Activated naive CD8-positive, alpha-beta T cell treated with anti-CD3 and anti-CD28 coated beads, Interleukin-2, amount 50 U/mL, for 24 hours (primary cell): ENCODE results near the gene TENM3.

ENCODE experiments used
- ATAC-seq: fragments of 150-1000 bp; cut with Tn5 transposase; one replicate; pipeline ENCODE4 v1.10.0; 2021
- DNase-seq: peaks from one replicate; pipeline ENCODE4 v3.0.0; 2021
- H3K27ac Mint-ChIP-seq: one replicate; pipeline ENCODE4 v1.8.0; 2021; ENCODE audit warnings: mild to moderate bottlenecking, mixed read lengths
- H3K27me3 Mint-ChIP-seq: one replicate; pipeline ENCODE4 v1.8.0; 2021; ENCODE audit warnings: mixed read lengths
- H3K36me3 Mint-ChIP-seq: one replicate; pipeline ENCODE4 v1.8.0; 2021; ENCODE audit warnings: low read depth, mixed read lengths
- H3K4me1 Mint-ChIP-seq: one replicate; pipeline ENCODE4 v1.8.0; 2021; ENCODE audit warnings: mixed read lengths
- H3K4me3 Mint-ChIP-seq: one replicate; pipeline ENCODE4 v1.8.0; 2021; ENCODE audit warnings: mild to moderate bottlenecking, moderate library complexity, mixed read lengths
- H3K9me3 Mint-ChIP-seq: one replicate; pipeline ENCODE4 v1.8.0; 2021; ENCODE audit warnings: mixed read lengths

The TENM3 gene

GRCh38 chr4:182786991-182787390 is 543.8 kb downstream of the TENM3 start:
- Mint-ChIP-seq H3K27me3 (peaks cover 2% of the 10 kb centered on the region), H3K4me3 (no peak overlapping the region), H3K4me1 (no peaks in the 10 kb centered on the region), H3K36me3 (no peaks in the 10 kb centered on the region), H3K9me3 (no peaks in the 10 kb centered on the region), H3K27ac (no peak overlapping the region)
- DNase-seq (no peak), ATAC-seq (no peak)

DNA sequence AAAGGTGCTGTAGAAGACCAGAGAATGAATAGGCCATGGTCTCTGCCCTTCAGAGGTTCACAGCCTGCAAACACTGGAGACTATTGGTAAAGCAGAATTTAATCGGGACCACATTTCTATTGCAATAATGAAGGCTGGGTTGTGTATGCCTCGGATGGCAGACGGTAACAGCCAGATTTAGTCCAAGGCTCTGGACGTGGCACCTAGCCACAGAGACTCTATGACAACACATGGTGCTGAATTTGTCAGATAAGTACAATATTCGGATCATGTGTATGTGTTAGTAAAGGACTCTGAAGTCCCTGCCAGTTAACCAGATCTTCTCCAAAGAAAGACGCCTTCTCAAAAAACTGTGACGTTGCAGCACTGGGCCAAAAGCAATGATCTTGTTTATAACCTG is 545.0 kb downstream of the TENM3 start:
- Mint-ChIP-seq H3K4me1 (no peaks in the 10 kb centered on the region), H3K9me3 (no peaks in the 10 kb centered on the region), H3K4me3 (no peak overlapping the region), H3K36me3 (no peaks in the 10 kb centered on the region), H3K27ac (no peak overlapping the region), H3K27me3 (peaks cover 6% of the 10 kb centered on the region)
- DNase-seq: no peak
- no peak for ATAC-seq

GRCh38 chr4:182789529-182789928 is 546.3 kb downstream of the TENM3 start:
- Mint-ChIP-seq H3K36me3 (no peaks in the 10 kb centered on the region), H3K4me1 (no peaks in the 10 kb centered on the region), H3K27me3 (peaks cover 6% of the 10 kb centered on the region), H3K4me3 (no peak overlapping the region), H3K9me3 (no peaks in the 10 kb centered on the region), H3K27ac (no peak overlapping the region)
- DNase-seq: no peak
- ATAC-seq: no peak

GRCh38 chr4:182795446-182796238 is 552.4 kb downstream of the TENM3 start:
- DNase-seq: no peak
- H3K36me3 Mint-ChIP-seq: no peaks in the 10 kb centered on the region
- no peaks in the 10 kb centered on the region for H3K4me1 Mint-ChIP-seq
- no peak for ATAC-seq
- H3K4me3 Mint-ChIP-seq: no peak overlapping the region
- no peaks in the 10 kb centered on the region for H3K9me3 Mint-ChIP-seq
- peaks cover 9% of the 10 kb centered on the region for H3K27me3 Mint-ChIP-seq
- H3K27ac Mint-ChIP-seq: no peak overlapping the region

DNA sequence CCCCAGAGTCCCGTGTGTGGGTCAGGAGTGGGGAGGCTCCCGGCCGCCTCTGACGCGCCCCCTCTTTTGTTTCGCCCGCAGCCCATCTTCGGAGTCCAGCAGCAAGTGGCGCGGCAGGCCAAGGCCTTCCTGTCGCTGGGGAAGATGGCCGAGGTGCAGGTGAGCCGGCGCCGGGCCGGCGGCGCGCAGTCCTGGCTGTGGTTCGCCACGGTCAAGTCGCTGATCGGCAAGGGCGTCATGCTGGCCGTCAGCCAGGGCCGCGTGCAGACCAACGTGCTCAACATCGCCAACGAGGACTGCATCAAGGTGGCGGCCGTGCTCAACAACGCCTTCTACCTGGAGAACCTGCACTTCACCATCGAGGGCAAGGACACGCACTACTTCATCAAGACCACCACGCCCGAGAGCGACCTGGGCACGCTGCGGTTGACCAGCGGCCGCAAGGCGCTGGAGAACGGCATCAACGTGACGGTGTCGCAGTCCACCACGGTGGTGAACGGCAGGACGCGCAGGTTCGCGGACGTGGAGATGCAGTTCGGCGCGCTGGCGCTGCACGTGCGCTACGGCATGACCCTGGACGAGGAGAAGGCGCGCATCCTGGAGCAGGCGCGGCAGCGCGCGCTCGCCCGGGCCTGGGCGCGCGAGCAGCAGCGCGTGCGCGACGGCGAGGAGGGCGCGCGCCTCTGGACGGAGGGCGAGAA is 556.5 kb downstream of the TENM3 start:
- ATAC-seq: no peak
- Mint-ChIP-seq H3K27me3 (peaks cover 5% of the 10 kb centered on the region), H3K27ac (no peak overlapping the region)

DNA sequence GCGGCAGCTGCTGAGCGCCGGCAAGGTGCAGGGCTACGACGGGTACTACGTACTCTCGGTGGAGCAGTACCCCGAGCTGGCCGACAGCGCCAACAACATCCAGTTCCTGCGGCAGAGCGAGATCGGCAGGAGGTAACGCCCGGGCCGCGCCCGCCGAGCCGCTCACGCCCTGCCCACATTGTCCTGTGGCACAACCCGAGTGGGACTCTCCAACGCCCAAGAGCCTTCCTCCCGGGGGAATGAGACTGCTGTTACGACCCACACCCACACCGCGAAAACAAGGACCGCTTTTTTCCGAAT is 557.0 kb downstream of the TENM3 start:
- DNase-seq: no peak
- peaks cover 5% of the 10 kb centered on the region for H3K27me3 Mint-ChIP-seq
- H3K9me3 Mint-ChIP-seq: no peaks in the 10 kb centered on the region
- H3K4me1 Mint-ChIP-seq: no peaks in the 10 kb centered on the region
- ATAC-seq: peak; percentile 24
- H3K36me3 Mint-ChIP-seq: no peaks in the 10 kb centered on the region
- H3K27ac Mint-ChIP-seq: no peak overlapping the region
- no peak overlapping the region for H3K4me3 Mint-ChIP-seq

More for the DNA sequence above, 556.5 kb downstream of the TENM3 start:
- no peaks in the 10 kb centered on the region for H3K36me3 Mint-ChIP-seq
- no peak for DNase-seq
- no peaks in the 10 kb centered on the region for H3K4me1 Mint-ChIP-seq
- no peaks in the 10 kb centered on the region for H3K9me3 Mint-ChIP-seq
- no peak overlapping the region for H3K4me3 Mint-ChIP-seq

DNA sequence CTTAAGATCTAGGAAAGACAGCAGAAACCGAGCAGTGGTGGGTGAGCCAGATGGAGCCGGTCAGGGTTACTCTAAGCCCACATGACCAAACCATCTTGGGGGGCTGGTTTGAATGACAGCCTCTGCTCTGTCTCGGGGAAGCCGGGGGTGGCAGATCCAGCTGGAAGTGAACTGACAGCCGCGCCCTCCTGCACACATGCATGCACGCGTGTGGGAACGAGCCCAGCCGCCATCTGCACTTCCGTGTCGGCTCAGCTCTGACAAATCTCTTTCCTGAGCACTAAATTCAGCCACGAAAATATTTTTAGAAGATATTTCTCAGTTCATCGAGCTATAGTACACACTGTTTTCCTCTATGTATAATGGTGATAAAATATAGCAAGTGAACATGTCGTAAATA is 558.4 kb downstream of the TENM3 start:
- no peak for ATAC-seq
- Mint-ChIP-seq H3K27me3 (peaks cover 11% of the 10 kb centered on the region), H3K4me1 (peaks cover 3% of the 10 kb centered on the region), H3K9me3 (no peaks in the 10 kb centered on the region), H3K4me3 (no peak overlapping the region), H3K36me3 (no peaks in the 10 kb centered on the region), H3K27ac (no peak overlapping the region)
- DNase-seq: no peak

- DNase-seq (no peak), ATAC-seq (no peak)
- peaks cover 5% of the 10 kb centered on the region for H3K4me1 Mint-ChIP-seq
- peaks cover 9% of the 10 kb centered on the region for H3K27me3 Mint-ChIP-seq
- no peaks in the 10 kb centered on the region for H3K9me3 Mint-ChIP-seq
- H3K4me3 Mint-ChIP-seq: no peak overlapping the region
- H3K36me3 Mint-ChIP-seq: no peaks in the 10 kb centered on the region
- H3K27ac Mint-ChIP-seq: no peak overlapping the region
Measured at GRCh38 chr4:182802621-182803020, 559.4 kb downstream of the TENM3 start.

DNA sequence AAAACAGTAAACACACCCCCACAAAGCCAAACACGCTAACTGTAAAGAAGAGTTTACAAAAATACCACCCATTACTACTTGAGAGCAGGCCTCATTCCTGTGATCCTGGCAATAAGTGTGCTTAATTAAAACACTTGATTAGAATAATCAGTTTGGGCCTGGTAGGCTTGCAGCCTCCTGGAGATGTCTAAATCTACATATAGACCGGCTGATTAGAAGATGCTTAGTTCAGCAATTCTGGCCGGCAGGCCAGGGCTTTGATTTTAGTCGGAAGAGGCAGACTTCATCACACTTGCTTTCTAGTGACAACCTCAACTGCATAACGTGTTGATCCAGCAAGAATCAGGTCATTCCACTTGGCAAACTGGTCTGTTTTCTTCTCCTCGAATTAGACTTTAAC is 560.0 kb downstream of the TENM3 start:
- Mint-ChIP-seq H3K36me3 (no peaks in the 10 kb centered on the region), H3K27me3 (peaks cover 9% of the 10 kb centered on the region), H3K9me3 (no peaks in the 10 kb centered on the region), H3K27ac (no peak overlapping the region), H3K4me1 (peaks cover 5% of the 10 kb centered on the region), H3K4me3 (no peak overlapping the region)
- DNase-seq (no peak), ATAC-seq (no peak)

DNA sequence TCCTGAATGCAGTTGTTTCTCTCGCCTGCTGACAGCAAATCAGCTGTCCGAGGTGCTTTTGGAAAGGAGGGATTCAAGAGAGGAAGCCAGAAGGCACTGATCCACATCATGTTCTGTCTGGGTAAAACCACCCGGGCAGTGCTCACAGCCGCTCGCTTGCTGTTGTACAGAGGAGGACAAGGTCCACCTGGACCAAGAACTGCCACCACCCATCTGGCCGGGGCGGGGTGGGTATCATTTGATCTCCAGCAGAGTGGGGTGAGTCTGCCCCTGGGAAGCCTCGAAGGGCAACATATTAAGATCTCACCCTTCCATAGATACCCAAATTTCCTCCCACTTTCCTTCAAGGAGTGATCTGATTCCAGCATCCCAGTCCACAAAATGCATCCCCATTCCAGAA is 560.9 kb downstream of the TENM3 start:
- peaks cover 9% of the 10 kb centered on the region for H3K27me3 Mint-ChIP-seq
- no peak for ATAC-seq

DNA sequence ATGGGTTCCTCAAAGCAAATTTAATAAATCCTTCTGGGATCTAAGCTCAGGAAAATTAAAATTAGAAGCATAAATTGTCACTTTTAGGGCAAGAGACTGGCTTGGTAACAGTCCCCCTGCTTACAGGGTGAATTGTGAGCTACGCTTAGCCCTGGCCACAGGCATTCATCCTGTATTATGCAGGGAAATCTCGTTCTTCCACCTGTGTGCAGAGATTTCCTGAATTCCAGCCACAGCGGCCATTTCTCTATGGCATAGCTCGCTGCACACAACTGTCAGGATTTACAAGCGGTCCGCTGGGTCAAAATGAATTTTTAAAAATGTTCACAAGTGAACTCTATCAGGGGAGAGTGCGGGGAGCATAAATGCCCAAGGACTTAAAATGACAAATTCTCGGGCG is 562.1 kb downstream of the TENM3 start:
- Mint-ChIP-seq H3K27me3 (peaks cover 9% of the 10 kb centered on the region), H3K27ac (no peak overlapping the region), H3K4me1 (peaks cover 5% of the 10 kb centered on the region), H3K4me3 (no peak overlapping the region), H3K9me3 (no peaks in the 10 kb centered on the region), H3K36me3 (no peaks in the 10 kb centered on the region)
- DNase-seq (no peak), ATAC-seq (no peak)

More for the DNA sequence above, 560.9 kb downstream of the TENM3 start:
- Mint-ChIP-seq H3K4me1 (peaks cover 5% of the 10 kb centered on the region), H3K4me3 (no peak overlapping the region), H3K9me3 (no peaks in the 10 kb centered on the region), H3K27ac (no peak overlapping the region), H3K36me3 (no peaks in the 10 kb centered on the region)
- DNase-seq: no peak

DNA sequence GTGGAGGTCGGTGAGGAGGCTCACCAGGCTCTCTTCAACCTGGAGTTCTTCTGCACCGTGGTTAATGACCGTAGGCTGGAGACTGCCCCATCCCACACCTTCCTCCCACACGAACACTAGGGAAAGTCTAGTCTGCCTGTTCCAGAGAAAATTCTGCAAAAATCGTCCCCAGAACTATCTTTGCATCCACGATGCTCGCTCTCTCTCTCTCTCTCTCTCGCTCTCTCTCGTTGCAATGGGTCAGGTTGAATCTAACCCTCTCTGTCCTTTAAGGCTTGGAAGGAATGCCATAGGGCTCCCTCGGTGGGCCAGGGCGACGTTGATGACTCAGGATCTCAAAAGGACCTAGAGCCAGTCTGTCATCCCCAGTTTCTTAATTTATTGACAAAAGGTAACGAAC is 562.5 kb downstream of the TENM3 start:
- no peak for DNase-seq
- ATAC-seq: no peak
- Mint-ChIP-seq H3K27me3 (peaks cover 9% of the 10 kb centered on the region), H3K9me3 (no peaks in the 10 kb centered on the region), H3K27ac (no peak overlapping the region), H3K36me3 (no peaks in the 10 kb centered on the region), H3K4me3 (no peak overlapping the region), H3K4me1 (peaks cover 5% of the 10 kb centered on the region)

GRCh38 chr4:182806259-182807252 is 563.4 kb downstream of the TENM3 start:
- DNase-seq (peak; percentile 77), ATAC-seq (peak; percentile 35)
- Mint-ChIP-seq H3K4me3 (peak overlapping the region; percentile 67), H3K27me3 (peaks cover 9% of the 10 kb centered on the region), H3K9me3 (peaks cover 5% of the 10 kb centered on the region), H3K27ac (no peak overlapping the region), H3K36me3 (no peaks in the 10 kb centered on the region), H3K4me1 (peaks cover 5% of the 10 kb centered on the region)

DNA sequence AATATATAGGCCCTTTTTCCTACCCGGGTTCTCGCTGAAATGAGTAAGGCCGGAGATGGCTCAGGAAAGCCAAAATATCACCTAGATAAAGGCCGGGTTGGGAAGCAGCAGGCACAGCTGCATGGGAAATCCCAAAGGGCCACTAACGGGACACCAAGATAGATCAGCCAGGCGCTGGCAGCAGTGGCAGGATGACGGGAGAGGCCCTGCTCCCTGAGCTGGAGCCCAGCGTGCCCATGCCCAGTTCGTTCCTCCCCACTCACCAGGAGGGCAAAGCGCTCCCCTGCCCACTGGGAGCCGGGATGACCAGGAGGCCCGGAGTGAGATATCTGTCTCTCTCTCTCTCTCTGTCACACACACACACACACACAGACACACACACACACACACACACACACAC is 564.1 kb downstream of the TENM3 start:
- no peak for DNase-seq
- Mint-ChIP-seq H3K27ac (no peak overlapping the region), H3K4me1 (peaks cover 5% of the 10 kb centered on the region), H3K36me3 (no peaks in the 10 kb centered on the region), H3K27me3 (peaks cover 9% of the 10 kb centered on the region), H3K4me3 (no peak overlapping the region), H3K9me3 (peaks cover 12% of the 10 kb centered on the region)
- ATAC-seq: no peak
